H1 (cell line): ENCODE data around the gene PUSL1. TPM values are rescaled to one million over a fixed set of nuclear protein-coding genes. Genes with fewer than 3 reads are reported as not detected.

Source experiments
- CBX8 ChIP-seq: fragments of 300-800, 300-1000 bp; sonication (generic); IDR thresholded peaks from 2 replicates; pipeline ENCODE4 v1.7.1; 2016; ENCODE audit warnings: low read depth, low read length, borderline replicate concordance
- EGR1 ChIP-seq: IDR thresholded peaks from 2 replicates; pipeline ENCODE4 v1.6.1; 2011; ENCODE audit warnings: low read depth, low read length, borderline replicate concordance
- RAD21 ChIP-seq, 2 experiments: IDR thresholded peaks in 1 of 2; conservative IDR thresholded peaks in 1 of 2; 2 replicates each; pipeline ENCODE4 v1.6.1; 2011; ENCODE audit warnings: low read depth in 2 of 2, low read length in 2 of 2, improper control_type of control experiment in 1 of 2, inconsistent platforms in 1 of 2, mild to moderate bottlenecking in 1 of 2, moderate library complexity in 1 of 2
- polyA plus RNA-seq, 7 experiments: library from polyadenylated mRNA; depleted of rRNA in 3 of 7; stranded (reverse) in 5 of 7; unstranded in 2 of 7; fragments of >200 nt in 5 of 7; fragments of 200-250 nt in 2 of 7; gene quantifications; 1 replicate in 5 of 7; 2 replicates in 1 of 7; 4 replicates in 1 of 7; pipeline versions ENCODE4 v1.2.1 to v1.2.3, GENCODE V29; 2011 to 2013; ENCODE audit warnings: missing spikeins in 2 of 7, mixed read lengths in 2 of 7
- total RNA-seq: library from RNA; stranded (reverse); fragmentation: NEBNext Ultra II Directional; extraction: Animal tissue kit (Norgen Biotek cat#: 25700); gene quantifications from 2 replicates; pipeline ENCODE4 v1.2.1, GENCODE V29; 2021

Gene PUSL1
- total and polyA plus RNA-seq, 2 of the 8 experiments (the other 6 are each of a cell fraction or from before 2014, with no cell fraction given) = 38.8 to 87.4 TPM

GRCh38 chr1:1306070-1306660, 2.2 kb upstream of the PUSL1 start (continued):
- TF ChIP-seq CBX8 (no peak), EGR1 (no peak), RAD21 (IDR thresholded peaks at IDR 0.05 in 1 of 2, conservative IDR thresholded peaks at IDR 0.05 in 1 of 2; ENCODE audit: low read depth in 2 of 2, low read length in 2 of 2) (peak; percentile 14 to 39; a peak in 3 of 4 replicates)
